Measurements from ENCODE around the gene GABRG3. TPM values are rescaled to one million over a fixed set of nuclear protein-coding genes. Genes with fewer than 3 reads are reported as not detected.

GABRG3 gene
- total and polyA plus RNA-seq, 9 of the 15 experiments (the other 6 are each of a cell fraction or from before 2014, with no cell fraction given): 4.0 to 15.1 (median 11.2) TPM

DNA sequence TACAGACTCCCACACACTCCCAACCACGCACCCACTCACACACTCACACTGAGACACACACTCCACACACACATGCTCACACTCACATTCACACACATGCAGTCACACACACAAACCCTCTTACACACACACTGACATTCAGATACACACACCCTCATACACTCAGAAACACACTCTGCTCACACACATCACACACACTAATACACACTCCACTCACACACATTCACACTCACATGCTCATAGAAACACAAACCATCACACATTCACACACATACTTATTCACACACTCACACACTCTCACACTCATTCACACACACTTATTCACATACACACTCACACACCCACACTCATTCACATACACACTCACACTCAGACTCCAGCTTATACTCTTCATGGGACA, 618.8 kb downstream of the GABRG3 start (continued):
- TF ChIP-seq, protein P1, sequence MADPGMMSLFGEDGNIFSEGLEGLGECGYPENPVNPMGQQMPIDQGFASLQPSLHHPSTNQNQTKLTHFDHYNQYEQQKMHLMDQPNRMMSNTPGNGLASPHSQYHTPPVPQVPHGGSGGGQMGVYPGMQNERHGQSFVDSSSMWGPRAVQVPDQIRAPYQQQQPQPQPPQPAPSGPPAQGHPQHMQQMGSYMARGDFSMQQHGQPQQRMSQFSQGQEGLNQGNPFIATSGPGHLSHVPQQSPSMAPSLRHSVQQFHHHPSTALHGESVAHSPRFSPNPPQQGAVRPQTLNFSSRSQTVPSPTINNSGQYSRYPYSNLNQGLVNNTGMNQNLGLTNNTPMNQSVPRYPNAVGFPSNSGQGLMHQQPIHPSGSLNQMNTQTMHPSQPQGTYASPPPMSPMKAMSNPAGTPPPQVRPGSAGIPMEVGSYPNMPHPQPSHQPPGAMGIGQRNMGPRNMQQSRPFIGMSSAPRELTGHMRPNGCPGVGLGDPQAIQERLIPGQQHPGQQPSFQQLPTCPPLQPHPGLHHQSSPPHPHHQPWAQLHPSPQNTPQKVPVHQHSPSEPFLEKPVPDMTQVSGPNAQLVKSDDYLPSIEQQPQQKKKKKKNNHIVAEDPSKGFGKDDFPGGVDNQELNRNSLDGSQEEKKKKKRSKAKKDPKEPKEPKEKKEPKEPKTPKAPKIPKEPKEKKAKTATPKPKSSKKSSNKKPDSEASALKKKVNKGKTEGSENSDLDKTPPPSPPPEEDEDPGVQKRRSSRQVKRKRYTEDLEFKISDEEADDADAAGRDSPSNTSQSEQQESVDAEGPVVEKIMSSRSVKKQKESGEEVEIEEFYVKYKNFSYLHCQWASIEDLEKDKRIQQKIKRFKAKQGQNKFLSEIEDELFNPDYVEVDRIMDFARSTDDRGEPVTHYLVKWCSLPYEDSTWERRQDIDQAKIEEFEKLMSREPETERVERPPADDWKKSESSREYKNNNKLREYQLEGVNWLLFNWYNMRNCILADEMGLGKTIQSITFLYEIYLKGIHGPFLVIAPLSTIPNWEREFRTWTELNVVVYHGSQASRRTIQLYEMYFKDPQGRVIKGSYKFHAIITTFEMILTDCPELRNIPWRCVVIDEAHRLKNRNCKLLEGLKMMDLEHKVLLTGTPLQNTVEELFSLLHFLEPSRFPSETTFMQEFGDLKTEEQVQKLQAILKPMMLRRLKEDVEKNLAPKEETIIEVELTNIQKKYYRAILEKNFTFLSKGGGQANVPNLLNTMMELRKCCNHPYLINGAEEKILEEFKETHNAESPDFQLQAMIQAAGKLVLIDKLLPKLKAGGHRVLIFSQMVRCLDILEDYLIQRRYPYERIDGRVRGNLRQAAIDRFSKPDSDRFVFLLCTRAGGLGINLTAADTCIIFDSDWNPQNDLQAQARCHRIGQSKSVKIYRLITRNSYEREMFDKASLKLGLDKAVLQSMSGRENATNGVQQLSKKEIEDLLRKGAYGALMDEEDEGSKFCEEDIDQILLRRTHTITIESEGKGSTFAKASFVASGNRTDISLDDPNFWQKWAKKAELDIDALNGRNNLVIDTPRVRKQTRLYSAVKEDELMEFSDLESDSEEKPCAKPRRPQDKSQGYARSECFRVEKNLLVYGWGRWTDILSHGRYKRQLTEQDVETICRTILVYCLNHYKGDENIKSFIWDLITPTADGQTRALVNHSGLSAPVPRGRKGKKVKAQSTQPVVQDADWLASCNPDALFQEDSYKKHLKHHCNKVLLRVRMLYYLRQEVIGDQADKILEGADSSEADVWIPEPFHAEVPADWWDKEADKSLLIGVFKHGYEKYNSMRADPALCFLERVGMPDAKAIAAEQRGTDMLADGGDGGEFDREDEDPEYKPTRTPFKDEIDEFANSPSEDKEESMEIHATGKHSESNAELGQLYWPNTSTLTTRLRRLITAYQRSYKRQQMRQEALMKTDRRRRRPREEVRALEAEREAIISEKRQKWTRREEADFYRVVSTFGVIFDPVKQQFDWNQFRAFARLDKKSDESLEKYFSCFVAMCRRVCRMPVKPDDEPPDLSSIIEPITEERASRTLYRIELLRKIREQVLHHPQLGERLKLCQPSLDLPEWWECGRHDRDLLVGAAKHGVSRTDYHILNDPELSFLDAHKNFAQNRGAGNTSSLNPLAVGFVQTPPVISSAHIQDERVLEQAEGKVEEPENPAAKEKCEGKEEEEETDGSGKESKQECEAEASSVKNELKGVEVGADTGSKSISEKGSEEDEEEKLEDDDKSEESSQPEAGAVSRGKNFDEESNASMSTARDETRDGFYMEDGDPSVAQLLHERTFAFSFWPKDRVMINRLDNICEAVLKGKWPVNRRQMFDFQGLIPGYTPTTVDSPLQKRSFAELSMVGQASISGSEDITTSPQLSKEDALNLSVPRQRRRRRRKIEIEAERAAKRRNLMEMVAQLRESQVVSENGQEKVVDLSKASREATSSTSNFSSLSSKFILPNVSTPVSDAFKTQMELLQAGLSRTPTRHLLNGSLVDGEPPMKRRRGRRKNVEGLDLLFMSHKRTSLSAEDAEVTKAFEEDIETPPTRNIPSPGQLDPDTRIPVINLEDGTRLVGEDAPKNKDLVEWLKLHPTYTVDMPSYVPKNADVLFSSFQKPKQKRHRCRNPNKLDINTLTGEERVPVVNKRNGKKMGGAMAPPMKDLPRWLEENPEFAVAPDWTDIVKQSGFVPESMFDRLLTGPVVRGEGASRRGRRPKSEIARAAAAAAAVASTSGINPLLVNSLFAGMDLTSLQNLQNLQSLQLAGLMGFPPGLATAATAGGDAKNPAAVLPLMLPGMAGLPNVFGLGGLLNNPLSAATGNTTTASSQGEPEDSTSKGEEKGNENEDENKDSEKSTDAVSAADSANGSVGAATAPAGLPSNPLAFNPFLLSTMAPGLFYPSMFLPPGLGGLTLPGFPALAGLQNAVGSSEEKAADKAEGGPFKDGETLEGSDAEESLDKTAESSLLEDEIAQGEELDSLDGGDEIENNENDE (IDR thresholded peaks at IDR 0.05; ENCODE audit: low read depth, low read length): no peak
- TF ChIP-seq LARP7 (IDR thresholded peaks at IDR 0.05) (0 out of 2 replicates have a peak, but pooled peaks have one; percentile 32), ZNF384 (IDR thresholded peaks at IDR 0.05; ENCODE audit: low read depth, low read length) (no peak)
- TF ChIP-seq, protein P2, sequence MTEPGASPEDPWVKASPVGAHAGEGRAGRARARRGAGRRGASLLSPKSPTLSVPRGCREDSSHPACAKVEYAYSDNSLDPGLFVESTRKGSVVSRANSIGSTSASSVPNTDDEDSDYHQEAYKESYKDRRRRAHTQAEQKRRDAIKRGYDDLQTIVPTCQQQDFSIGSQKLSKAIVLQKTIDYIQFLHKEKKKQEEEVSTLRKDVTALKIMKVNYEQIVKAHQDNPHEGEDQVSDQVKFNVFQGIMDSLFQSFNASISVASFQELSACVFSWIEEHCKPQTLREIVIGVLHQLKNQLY (CRISPR knock-in tag; conservative IDR thresholded peaks at IDR 0.05): no peak
- TF ChIP-seq, protein P3, sequence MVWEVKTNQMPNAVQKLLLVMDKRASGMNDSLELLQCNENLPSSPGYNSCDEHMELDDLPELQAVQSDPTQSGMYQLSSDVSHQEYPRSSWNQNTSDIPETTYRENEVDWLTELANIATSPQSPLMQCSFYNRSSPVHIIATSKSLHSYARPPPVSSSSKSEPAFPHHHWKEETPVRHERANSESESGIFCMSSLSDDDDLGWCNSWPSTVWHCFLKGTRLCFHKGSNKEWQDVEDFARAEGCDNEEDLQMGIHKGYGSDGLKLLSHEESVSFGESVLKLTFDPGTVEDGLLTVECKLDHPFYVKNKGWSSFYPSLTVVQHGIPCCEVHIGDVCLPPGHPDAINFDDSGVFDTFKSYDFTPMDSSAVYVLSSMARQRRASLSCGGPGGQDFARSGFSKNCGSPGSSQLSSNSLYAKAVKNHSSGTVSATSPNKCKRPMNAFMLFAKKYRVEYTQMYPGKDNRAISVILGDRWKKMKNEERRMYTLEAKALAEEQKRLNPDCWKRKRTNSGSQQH (CRISPR knock-in tag; IDR thresholded peaks at IDR 0.05): 0 out of 2 replicates have a peak, but pooled peaks have one; percentile 35

Measured in K562 (cell line).